ENCODE measurements around the gene WDHD1.
"Not testable (repeated sequence)": the region's sequence is repeated elsewhere in the genome, so short reads cannot be mapped to it uniquely, and the experiment has no call there.

The WDHD1 gene

GRCh38 chr14:55026793-55027561 lies at the start of gene WDHD1, which contains the start of gene SOCS4:
WDHD1 (minus strand) TSS chr14:55027099; CDS start chr14:55026787, 312 bp downstream.
SOCS4 (plus strand) TSS chr14:55027236; CDS start chr14:55043042, 15,806 bp downstream.
- H3K36me3 ChIP-seq (ENCODE audit: control insufficient read depth in 1 of 2, insufficient read depth in 2 of 2, low read length in 2 of 2), result no peaks in the 10 kb centered on the region
- no peaks in the 10 kb centered on the region for H3K9me3 ChIP-seq (ENCODE audit: control insufficient read depth in 1 of 2, low read length in 2 of 2)
- peak within 1 kb of the TSS; percentile 87 to 90 for H3K9ac ChIP-seq (ENCODE audit: low read depth in 1 of 2, low read length in 2 of 2)
- H3K27me3 ChIP-seq (ENCODE audit: control insufficient read depth in 1 of 2, insufficient read depth in 2 of 2, low read length in 2 of 2), result no peaks in the 10 kb centered on the region
- H3K4me3 ChIP-seq (ENCODE audit: low read depth in 1 of 2, low read length in 2 of 2), result peak within 1 kb of the TSS; percentile 98 to 99
- H3K27ac ChIP-seq (ENCODE audit: low read depth, low read length), result peak within 1 kb of the TSS; percentile 86
- H3K4me1 ChIP-seq (ENCODE audit: control insufficient read depth in 1 of 2, insufficient read depth in 2 of 2, low read length in 2 of 2), result peaks cover 24 to 37% of the 10 kb centered on the region in 2 donors

- Histone ChIP-seq H3K27me3 (ENCODE audit: control insufficient read depth in 1 of 2, insufficient read depth in 2 of 2, low read length in 2 of 2) (no peaks in the 10 kb centered on the region), H3K4me3 (ENCODE audit: low read depth in 1 of 2, low read length in 2 of 2) (no peak overlapping the region), H3K9me3 (ENCODE audit: control insufficient read depth in 1 of 2, low read length in 2 of 2) (no peaks in the 10 kb centered on the region), H3K4me1 (ENCODE audit: control insufficient read depth in 1 of 2, insufficient read depth in 2 of 2, low read length in 2 of 2) (peaks cover 26 to 30% of the 10 kb centered on the region in 2 donors), H3K27ac (ENCODE audit: low read depth, low read length) (no peak overlapping the region), H3K36me3 (ENCODE audit: control insufficient read depth in 1 of 2, insufficient read depth in 2 of 2, low read length in 2 of 2) (no peaks in the 10 kb centered on the region), H3K9ac (ENCODE audit: low read depth in 1 of 2, low read length in 2 of 2) (no peak overlapping the region)
Measured at GRCh38 chr14:55075628-55076175, 48.8 kb upstream of the WDHD1 start.

GRCh38 chr14:55074662-55075061 lies 47.8 kb upstream of the WDHD1 start:
- H3K9me3 ChIP-seq (ENCODE audit: control insufficient read depth in 1 of 2, low read length in 2 of 2), result no peaks in the 10 kb centered on the region
- peak overlapping the region; percentile 13 to 43 for H3K4me3 ChIP-seq (ENCODE audit: low read depth in 1 of 2, low read length in 2 of 2)
- H3K36me3 ChIP-seq (ENCODE audit: control insufficient read depth in 1 of 2, insufficient read depth in 2 of 2, low read length in 2 of 2), result no peaks in the 10 kb centered on the region
- H3K27ac ChIP-seq (ENCODE audit: low read depth, low read length), result no peak overlapping the region
- H3K27me3 ChIP-seq (ENCODE audit: control insufficient read depth in 1 of 2, insufficient read depth in 2 of 2, low read length in 2 of 2), result no peaks in the 10 kb centered on the region
- peak overlapping the region in 1 of 2 donors; percentile 0 for H3K9ac ChIP-seq (ENCODE audit: low read depth in 1 of 2, low read length in 2 of 2)
- peaks cover 26 to 30% of the 10 kb centered on the region in 2 donors for H3K4me1 ChIP-seq (ENCODE audit: control insufficient read depth in 1 of 2, insufficient read depth in 2 of 2, low read length in 2 of 2)

- no peaks in the 10 kb centered on the region for H3K36me3 ChIP-seq (ENCODE audit: control insufficient read depth in 1 of 2, insufficient read depth in 2 of 2, low read length in 2 of 2)
- H3K27me3 ChIP-seq (ENCODE audit: control insufficient read depth in 1 of 2, insufficient read depth in 2 of 2, low read length in 2 of 2), result no peaks in the 10 kb centered on the region
- no peaks in the 10 kb centered on the region for H3K9me3 ChIP-seq (ENCODE audit: control insufficient read depth in 1 of 2, low read length in 2 of 2)
- H3K4me1 ChIP-seq (ENCODE audit: control insufficient read depth in 1 of 2, insufficient read depth in 2 of 2, low read length in 2 of 2), result peaks cover 26 to 30% of the 10 kb centered on the region in 2 donors
- no peak overlapping the region for H3K9ac ChIP-seq (ENCODE audit: low read depth in 1 of 2, low read length in 2 of 2)
- H3K4me3 ChIP-seq (ENCODE audit: low read depth in 1 of 2, low read length in 2 of 2), result no peak overlapping the region
- no peak overlapping the region for H3K27ac ChIP-seq (ENCODE audit: low read depth, low read length)
Measured at GRCh38 chr14:55073856-55074255, 47.0 kb upstream of the WDHD1 start.

GRCh38 chr14:55071870-55072640 lies 45.2 kb upstream of the WDHD1 start:
- Histone ChIP-seq H3K27ac (ENCODE audit: low read depth, low read length) (no peak overlapping the region), H3K9ac (ENCODE audit: low read depth in 1 of 2, low read length in 2 of 2) (no peak overlapping the region), H3K4me1 (ENCODE audit: control insufficient read depth in 1 of 2, insufficient read depth in 2 of 2, low read length in 2 of 2) (peaks cover 17 to 22% of the 10 kb centered on the region in 2 donors), H3K4me3 (ENCODE audit: low read depth in 1 of 2, low read length in 2 of 2) (no peak overlapping the region), H3K9me3 (ENCODE audit: control insufficient read depth in 1 of 2, low read length in 2 of 2) (no peaks in the 10 kb centered on the region), H3K36me3 (ENCODE audit: control insufficient read depth in 1 of 2, insufficient read depth in 2 of 2, low read length in 2 of 2) (no peaks in the 10 kb centered on the region), H3K27me3 (ENCODE audit: control insufficient read depth in 1 of 2, insufficient read depth in 2 of 2, low read length in 2 of 2) (no peaks in the 10 kb centered on the region)

GRCh38 chr14:55070981-55071411 lies 44.1 kb upstream of the WDHD1 start:
- H3K9ac ChIP-seq (ENCODE audit: low read depth in 1 of 2, low read length in 2 of 2), result no peak overlapping the region
- no peaks in the 10 kb centered on the region for H3K27me3 ChIP-seq (ENCODE audit: control insufficient read depth in 1 of 2, insufficient read depth in 2 of 2, low read length in 2 of 2)
- peaks cover 0 to 3% of the 10 kb centered on the region in 2 donors for H3K36me3 ChIP-seq (ENCODE audit: control insufficient read depth in 1 of 2, insufficient read depth in 2 of 2, low read length in 2 of 2)
- no peak overlapping the region for H3K27ac ChIP-seq (ENCODE audit: low read depth, low read length)
- H3K4me3 ChIP-seq (ENCODE audit: low read depth in 1 of 2, low read length in 2 of 2), result no peak overlapping the region
- no peaks in the 10 kb centered on the region for H3K9me3 ChIP-seq (ENCODE audit: control insufficient read depth in 1 of 2, low read length in 2 of 2)
- H3K4me1 ChIP-seq (ENCODE audit: control insufficient read depth in 1 of 2, insufficient read depth in 2 of 2, low read length in 2 of 2), result peaks cover 15 to 21% of the 10 kb centered on the region in 2 donors

GRCh38 chr14:55066223-55066622 lies 39.3 kb upstream of the WDHD1 start:
- no peaks in the 10 kb centered on the region for H3K9me3 ChIP-seq (ENCODE audit: control insufficient read depth in 1 of 2, low read length in 2 of 2)
- no peak overlapping the region for H3K4me3 ChIP-seq (ENCODE audit: low read depth in 1 of 2, low read length in 2 of 2)
- H3K36me3 ChIP-seq (ENCODE audit: control insufficient read depth in 1 of 2, insufficient read depth in 2 of 2, low read length in 2 of 2), result peaks cover 19 to 32% of the 10 kb centered on the region in 2 donors
- no peak overlapping the region for H3K27ac ChIP-seq (ENCODE audit: low read depth, low read length)
- no peaks in the 10 kb centered on the region for H3K4me1 ChIP-seq (ENCODE audit: control insufficient read depth in 1 of 2, insufficient read depth in 2 of 2, low read length in 2 of 2)
- no peak overlapping the region for H3K9ac ChIP-seq (ENCODE audit: low read depth in 1 of 2, low read length in 2 of 2)
- no peaks in the 10 kb centered on the region for H3K27me3 ChIP-seq (ENCODE audit: control insufficient read depth in 1 of 2, insufficient read depth in 2 of 2, low read length in 2 of 2)

GRCh38 chr14:55065411-55065810 lies 38.5 kb upstream of the WDHD1 start:
- Histone ChIP-seq H3K9ac (ENCODE audit: low read depth in 1 of 2, low read length in 2 of 2) (no peak overlapping the region), H3K27ac (ENCODE audit: low read depth, low read length) (no peak overlapping the region), H3K4me1 (ENCODE audit: control insufficient read depth in 1 of 2, insufficient read depth in 2 of 2, low read length in 2 of 2) (no peaks in the 10 kb centered on the region), H3K4me3 (ENCODE audit: low read depth in 1 of 2, low read length in 2 of 2) (no peak overlapping the region), H3K36me3 (ENCODE audit: control insufficient read depth in 1 of 2, insufficient read depth in 2 of 2, low read length in 2 of 2) (peaks cover 19 to 32% of the 10 kb centered on the region in 2 donors), H3K9me3 (ENCODE audit: control insufficient read depth in 1 of 2, low read length in 2 of 2) (no peaks in the 10 kb centered on the region), H3K27me3 (ENCODE audit: control insufficient read depth in 1 of 2, insufficient read depth in 2 of 2, low read length in 2 of 2) (no peaks in the 10 kb centered on the region)

- H3K27me3 ChIP-seq (ENCODE audit: control insufficient read depth in 1 of 2, insufficient read depth in 2 of 2, low read length in 2 of 2); H3K4me1 ChIP-seq (ENCODE audit: control insufficient read depth in 1 of 2, insufficient read depth in 2 of 2, low read length in 2 of 2); H3K9ac ChIP-seq (ENCODE audit: low read depth in 1 of 2, low read length in 2 of 2); H3K4me3 ChIP-seq (ENCODE audit: low read depth in 1 of 2, low read length in 2 of 2); H3K9me3 ChIP-seq (ENCODE audit: control insufficient read depth in 1 of 2, low read length in 2 of 2); H3K27ac ChIP-seq (ENCODE audit: low read depth, low read length): not testable (repeated sequence)
- H3K36me3 ChIP-seq (ENCODE audit: control insufficient read depth in 1 of 2, insufficient read depth in 2 of 2, low read length in 2 of 2), result peaks cover 19 to 32% of the 10 kb centered on the region in 2 donors
Measured at GRCh38 chr14:55064896-55065295, 38.0 kb upstream of the WDHD1 start.

Data from duodenal mucosa (tissue), 2 donors.